Fibroblast of lung (primary cell): Measurements from ENCODE around the gene HECW1. TPM values are rescaled to one million over a fixed set of nuclear protein-coding genes. Genes with fewer than 3 reads are reported as not detected.

Source experiments
- DNase-seq, 2 donors: peaks; one replicate each; pipeline versions ENCODE4 v3.0.0 to v3.0.0-alpha.2; 2010; ENCODE audit warnings: low read depth in 2 of 2
- H2AFZ ChIP-seq: 2 replicates; pipeline ENCODE4 v1.5.1; 2012; ENCODE audit warnings: low read length, control low read depth, inconsistent platforms
- H3K27ac ChIP-seq: 2 replicates; pipeline ENCODE4 v1.5.1; 2011; ENCODE audit warnings: low read length, control low read depth; ENCODE audit not compliant: insufficient read depth
- H3K27me3 ChIP-seq: 2 replicates; pipeline ENCODE4 v1.5.1; 2011; ENCODE audit warnings: mild to moderate bottlenecking, low read length; ENCODE audit not compliant: control insufficient read depth, insufficient read depth
- H3K36me3 ChIP-seq: 2 replicates; pipeline ENCODE4 v1.5.1; 2011; ENCODE audit warnings: low read length; ENCODE audit not compliant: control insufficient read depth, insufficient read depth
- H3K4me1 ChIP-seq: 2 replicates; pipeline ENCODE4 v1.5.1; 2011; ENCODE audit warnings: low read length; ENCODE audit not compliant: control insufficient read depth, insufficient read depth; ENCODE audit errors: extremely low read depth
- H3K4me2 ChIP-seq: 2 replicates; pipeline ENCODE4 v1.5.1; 2011; ENCODE audit warnings: low read length, control low read depth; ENCODE audit not compliant: insufficient read depth; ENCODE audit errors: extremely low read depth
- H3K4me3 ChIP-seq, 4 experiments: fragments of 200-600 bp in 1 of 4; sonication (generic) in 1 of 4; replicated peaks in 1 of 4; 2 replicates each; pipeline ENCODE4 v1.5.1; 2011 to 2016; ENCODE audit warnings: low read length in 4 of 4, low read depth in 3 of 4, mild to moderate bottlenecking in 3 of 4, control low read depth in 2 of 4, inconsistent platforms in 1 of 4, mixed read lengths in 1 of 4; ENCODE audit not compliant: insufficient read depth in 1 of 4; ENCODE audit errors: control extremely low read depth in 1 of 4
- H3K79me2 ChIP-seq: 2 replicates; pipeline ENCODE4 v1.5.1; 2012; ENCODE audit warnings: mild to moderate bottlenecking, low read length, inconsistent platforms; ENCODE audit not compliant: control insufficient read depth, insufficient read depth
- H3K9ac ChIP-seq: 2 replicates; pipeline ENCODE4 v1.5.1; 2011; ENCODE audit warnings: mild to moderate bottlenecking, low read length, control low read depth; ENCODE audit not compliant: insufficient read depth
- H3K9me3 ChIP-seq: 2 replicates; pipeline ENCODE4 v1.5.1; 2012; ENCODE audit warnings: low read depth, low read length; ENCODE audit not compliant: control insufficient read depth, insufficient read depth
- H4K20me1 ChIP-seq: 2 replicates; pipeline ENCODE4 v1.5.1; 2011; ENCODE audit warnings: low read length; ENCODE audit not compliant: control insufficient read depth, insufficient read depth; ENCODE audit errors: extremely low read depth
- EZH2 ChIP-seq: IDR thresholded peaks from 2 replicates; pipeline ENCODE4 v1.5.1; 2012; ENCODE audit warnings: low read length, control low read depth, mild to moderate bottlenecking; ENCODE audit errors: missing control alignments
- polyA plus RNA-seq, 2 donors: library from polyadenylated mRNA; depleted of rRNA in 1 of 2; stranded (reverse) in 1 of 2; unstranded in 1 of 2; fragments of >200 nt; gene quantifications; 2 replicates each; pipeline ENCODE4 v1.2.1, GENCODE V29; 2011 to 2012; ENCODE audit warnings: missing spikeins in 1 of 2
- total RNA-seq: library from RNA; depleted of rRNA; stranded (reverse); fragments of >200 nt; gene quantifications from 2 replicates; pipeline ENCODE4 v1.2.1, GENCODE V29; 2014
- TF ChIP-seq, protein P1 (sequence below), 2 donors: IDR thresholded peaks in 1 of 2; conservative IDR thresholded peaks in 1 of 2; 1 replicate in 1 of 2; 2 replicates in 1 of 2; pipeline ENCODE4 v1.5.1; 2011 to 2012; ENCODE audit warnings: low read length in 2 of 2, control low read depth in 1 of 2, inconsistent platforms in 1 of 2, low read depth in 1 of 2, mild to moderate bottlenecking in 1 of 2

The HECW1 gene
- total and polyA plus RNA-seq, 2 donors (not counting 1 experiment from before 2014, with no cell fraction given): 1.1 to 6.1 TPM

DNA sequence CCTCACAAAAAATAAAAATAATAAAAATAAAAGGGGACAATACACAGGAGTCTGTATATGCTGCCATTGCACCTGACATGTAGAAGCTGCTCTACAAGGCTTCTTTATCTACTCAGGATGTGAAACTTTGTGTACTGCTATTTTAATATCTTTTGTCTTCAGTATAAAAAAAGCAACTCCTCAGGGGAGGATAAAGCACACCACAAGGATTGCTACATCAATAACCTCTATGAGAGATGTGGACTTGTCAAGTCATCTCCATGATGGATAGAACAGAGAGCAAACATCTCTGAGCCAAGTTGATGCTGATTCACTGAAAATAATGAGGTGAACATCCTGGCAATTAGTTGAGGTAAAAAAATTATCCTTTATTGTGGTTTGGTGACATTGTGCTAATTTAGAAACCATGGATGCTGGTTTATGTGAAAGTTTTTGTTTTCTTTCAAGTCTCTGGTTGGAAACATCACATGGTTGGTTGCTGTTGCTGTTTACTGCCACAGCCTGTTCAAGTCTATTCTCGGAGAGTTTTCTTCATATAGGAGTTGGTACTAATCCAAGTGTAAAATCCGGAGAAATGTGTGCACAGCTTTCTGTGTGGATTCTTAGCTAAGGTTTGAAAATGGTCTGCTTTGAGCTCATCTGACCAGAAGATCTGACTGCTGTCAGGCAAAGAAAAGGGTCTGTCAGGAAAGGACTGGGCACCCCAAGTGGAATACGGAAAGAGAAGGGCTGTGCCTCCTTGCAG is 1.5 kb upstream of the HECW1 start:
- DNase-seq: no peak
- Histone ChIP-seq H4K20me1 (no peaks in the 10 kb centered on the region), H3K4me3 (no peak overlapping the region), H3K4me1 (peaks cover 3% of the 10 kb centered on the region), H3K36me3 (no peaks in the 10 kb centered on the region), H3K4me2 (no peak overlapping the region), H3K27ac (no peak overlapping the region), H2AFZ (no peak overlapping the region), H3K9ac (no peak overlapping the region), H3K27me3 (peaks cover 44% of the 10 kb centered on the region), H3K9me3 (no peaks in the 10 kb centered on the region), H3K79me2 (no peaks in the 10 kb centered on the region)
- TF ChIP-seq, protein P1, sequence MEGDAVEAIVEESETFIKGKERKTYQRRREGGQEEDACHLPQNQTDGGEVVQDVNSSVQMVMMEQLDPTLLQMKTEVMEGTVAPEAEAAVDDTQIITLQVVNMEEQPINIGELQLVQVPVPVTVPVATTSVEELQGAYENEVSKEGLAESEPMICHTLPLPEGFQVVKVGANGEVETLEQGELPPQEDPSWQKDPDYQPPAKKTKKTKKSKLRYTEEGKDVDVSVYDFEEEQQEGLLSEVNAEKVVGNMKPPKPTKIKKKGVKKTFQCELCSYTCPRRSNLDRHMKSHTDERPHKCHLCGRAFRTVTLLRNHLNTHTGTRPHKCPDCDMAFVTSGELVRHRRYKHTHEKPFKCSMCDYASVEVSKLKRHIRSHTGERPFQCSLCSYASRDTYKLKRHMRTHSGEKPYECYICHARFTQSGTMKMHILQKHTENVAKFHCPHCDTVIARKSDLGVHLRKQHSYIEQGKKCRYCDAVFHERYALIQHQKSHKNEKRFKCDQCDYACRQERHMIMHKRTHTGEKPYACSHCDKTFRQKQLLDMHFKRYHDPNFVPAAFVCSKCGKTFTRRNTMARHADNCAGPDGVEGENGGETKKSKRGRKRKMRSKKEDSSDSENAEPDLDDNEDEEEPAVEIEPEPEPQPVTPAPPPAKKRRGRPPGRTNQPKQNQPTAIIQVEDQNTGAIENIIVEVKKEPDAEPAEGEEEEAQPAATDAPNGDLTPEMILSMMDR (conservative IDR thresholded peaks at IDR 0.05 in 1 of 2, IDR thresholded peaks at IDR 0.05 in 1 of 2; ENCODE audit: low read depth in 1 of 2, low read length in 2 of 2): no peak
- TF ChIP-seq EZH2: no peak

GRCh38 chr7:43111630-43112458 is 603 bp upstream of the HECW1 start:
- H3K27ac ChIP-seq: no peak overlapping the region
- DNase-seq: no peak
- H3K36me3 ChIP-seq: no peaks in the 10 kb centered on the region
- no peaks in the 10 kb centered on the region for H4K20me1 ChIP-seq
- no peaks in the 10 kb centered on the region for H3K9me3 ChIP-seq
- H3K4me2 ChIP-seq: no peak overlapping the region
- no peak overlapping the region for H3K9ac ChIP-seq
- peak; percentile 72 for TF ChIP-seq EZH2
- TF ChIP-seq, protein P1 (conservative IDR thresholded peaks at IDR 0.05 in 1 of 2, IDR thresholded peaks at IDR 0.05 in 1 of 2; ENCODE audit: low read depth in 1 of 2, low read length in 2 of 2): no peak
- H3K4me3 ChIP-seq: no peak overlapping the region
- peaks cover 3% of the 10 kb centered on the region for H3K4me1 ChIP-seq
- no peaks in the 10 kb centered on the region for H3K79me2 ChIP-seq
- peaks cover 44% of the 10 kb centered on the region for H3K27me3 ChIP-seq
- no peak overlapping the region for H2AFZ ChIP-seq

- H3K4me3 ChIP-seq: peak overlapping the region; percentile 32 to 56 (median 46)
- peak overlapping the region; percentile 16 for H3K9ac ChIP-seq
- peaks cover 3% of the 10 kb centered on the region for H3K4me1 ChIP-seq
Observed at GRCh38 chr7:43112941-43113621, 634 bp downstream of the HECW1 start.

More at GRCh38 chr7:43112941-43113621, 634 bp downstream of the HECW1 start:
- peaks cover 44% of the 10 kb centered on the region for H3K27me3 ChIP-seq
- H3K79me2 ChIP-seq: no peaks in the 10 kb centered on the region
- no peak overlapping the region for H3K27ac ChIP-seq
- no peaks in the 10 kb centered on the region for H4K20me1 ChIP-seq
- no peaks in the 10 kb centered on the region for H3K9me3 ChIP-seq
- H3K4me2 ChIP-seq: peak overlapping the region; percentile 69
- no peaks in the 10 kb centered on the region for H3K36me3 ChIP-seq
- TF ChIP-seq, protein P1 (conservative IDR thresholded peaks at IDR 0.05 in 1 of 2, IDR thresholded peaks at IDR 0.05 in 1 of 2; ENCODE audit: low read depth in 1 of 2, low read length in 2 of 2): no peak
- TF ChIP-seq EZH2: peak; percentile 27
- DNase-seq: peak; percentile 63 to 68
- no peak overlapping the region for H2AFZ ChIP-seq
